Astrocyte of the spinal cord (primary cell): ENCODE results near the gene TRANK1.

Source experiments
- DNase-seq: peaks from one replicate; pipeline ENCODE4 v3.0.0; 2011; ENCODE audit warnings: low read depth, low spot score
- H3K4me3 ChIP-seq: 2 replicates; pipeline ENCODE4 v1.5.1; 2011; ENCODE audit warnings: low read depth, mild to moderate bottlenecking, low read length, moderate library complexity
- CTCF ChIP-seq: IDR thresholded peaks from 2 replicates; pipeline ENCODE4 v1.5.1; 2012; ENCODE audit warnings: low read depth, mild to moderate bottlenecking, low read length, inconsistent platforms
- in situ Hi-C: cut with HindIII; loops from 2 replicates; pipeline ENCODE4 v1.10.0; 2017; ENCODE audit warnings: low sequenced_read_pairs

The TRANK1 gene

GRCh38 chr3:36944012-36944640 lies 728 bp downstream of the TRANK1 start:
- in situ Hi-C loops, result no loop called here
- DNase-seq, result peak; percentile 61
- peak; percentile 10 for TF ChIP-seq CTCF
- H3K4me3 ChIP-seq, result peak overlapping the region; percentile 46

- H3K4me3 ChIP-seq, result peak overlapping the region; percentile 46
- DNase-seq, result no peak
- no peak for TF ChIP-seq CTCF
- in situ Hi-C loops, result no loop called here
Observed at GRCh38 chr3:36943601-36944000, 1.3 kb downstream of the TRANK1 start.

GRCh38 chr3:36942638-36943248 lies 2.1 kb downstream of the TRANK1 start:
- in situ Hi-C loops, result no loop called here
- no peak for DNase-seq
- TF ChIP-seq CTCF, result no peak
- no peak overlapping the region for H3K4me3 ChIP-seq

- in situ Hi-C loops, result no loop called here
- TF ChIP-seq CTCF, result no peak
- H3K4me3 ChIP-seq, result no peak overlapping the region
- no peak for DNase-seq
Observed at GRCh38 chr3:36941658-36942057, 3.2 kb downstream of the TRANK1 start.

GRCh38 chr3:36941162-36941561 lies 3.7 kb downstream of the TRANK1 start:
- in situ Hi-C loops, result no loop called here
- DNase-seq, result no peak
- no peak overlapping the region for H3K4me3 ChIP-seq
- TF ChIP-seq CTCF, result no peak

- TF ChIP-seq CTCF, result no peak
- no peak for DNase-seq
- no peak overlapping the region for H3K4me3 ChIP-seq
- in situ Hi-C loops, result no loop called here
Observed at GRCh38 chr3:36937492-36937891, 7.4 kb downstream of the TRANK1 start.
